Measurements from ENCODE around the gene SH3RF3. TPM values are rescaled to one million over a fixed set of nuclear protein-coding genes. Genes with fewer than 3 reads are reported as not detected.

SH3RF3 gene
- total RNA-seq, 3 donors from 2014 or later (not counting 1 experiment from before 2014, with no cell fraction given): 0.23 to 0.61 (median 0.34) TPM

- peaks cover 29% of the 10 kb centered on the region for H3K36me3 Mint-ChIP-seq
- peaks cover 5 to 11% of the 10 kb centered on the region in 2 donors for H3K4me1 Mint-ChIP-seq
These were observed 50.0 kb downstream of the SH3RF3 start for GRCh38 chr2:109178968-109179367.

GRCh38 chr2:109180786-109181185 is 51.8 kb downstream of the SH3RF3 start:
- peaks cover 0 to 50% of the 10 kb centered on the region in 2 donors for H3K27me3 Mint-ChIP-seq (ENCODE audit: low read depth in 2 of 2)
- 100% methylated on average over 2 of the region's 3 CpGs for WGBS (ENCODE audit: insufficient coverage)
- H3K27ac Mint-ChIP-seq: no peak overlapping the region
- no peak overlapping the region for H3K4me3 ChIP-seq (ENCODE audit: low read length)
- no peaks in the 10 kb centered on the region for H3K9me3 ChIP-seq (ENCODE audit: control insufficient read depth, insufficient read depth, low read length)
- peaks cover 21% of the 10 kb centered on the region for H3K36me3 Mint-ChIP-seq
- DNase-seq (no peak), ATAC-seq (no peak)
- no peaks in the 10 kb centered on the region for H3K4me1 ChIP-seq (ENCODE audit: control insufficient read depth, insufficient read depth, low read length)
- peaks cover 0 to 4% of the 10 kb centered on the region in 2 donors for H3K4me1 Mint-ChIP-seq
- peaks cover 2 to 5% of the 10 kb centered on the region in 2 donors for H3K9me3 Mint-ChIP-seq
- no peak for TF ChIP-seq CTCF (IDR thresholded peaks at IDR 0.05)
- no peaks in the 10 kb centered on the region for H3K36me3 ChIP-seq (ENCODE audit: control insufficient read depth, insufficient read depth, low read length)
- H3K27me3 ChIP-seq (ENCODE audit: control insufficient read depth, insufficient read depth, low read length): no peaks in the 10 kb centered on the region
- H3K27ac ChIP-seq (ENCODE audit: low read length): no peak overlapping the region
- H3K4me3 Mint-ChIP-seq: no peak overlapping the region
- intact Hi-C loops (cut with micrococcal nuclease): no loop called here

More at GRCh38 chr2:109178968-109179367, 50.0 kb downstream of the SH3RF3 start:
- H3K27ac ChIP-seq (ENCODE audit: low read length): no peak overlapping the region
- H3K9me3 ChIP-seq (ENCODE audit: control insufficient read depth, insufficient read depth, low read length): no peaks in the 10 kb centered on the region
- H3K27me3 ChIP-seq (ENCODE audit: control insufficient read depth, insufficient read depth, low read length): no peaks in the 10 kb centered on the region
- no peaks in the 10 kb centered on the region for H3K36me3 ChIP-seq (ENCODE audit: control insufficient read depth, insufficient read depth, low read length)
- no peak for ATAC-seq
- DNase-seq: no peak
- H3K27ac Mint-ChIP-seq: no peak overlapping the region
- H3K27me3 Mint-ChIP-seq (ENCODE audit: low read depth in 2 of 2): peaks cover 0 to 45% of the 10 kb centered on the region in 2 donors
- no peak for TF ChIP-seq CTCF (IDR thresholded peaks at IDR 0.05)
- 81% methylated on average over 3 of the region's 3 CpGs for WGBS (ENCODE audit: insufficient coverage)
- no peaks in the 10 kb centered on the region for H3K4me1 ChIP-seq (ENCODE audit: control insufficient read depth, insufficient read depth, low read length)
- intact Hi-C loops (cut with micrococcal nuclease): no loop called here
- no peak overlapping the region for H3K4me3 Mint-ChIP-seq
- H3K9me3 Mint-ChIP-seq: peaks cover 2 to 5% of the 10 kb centered on the region in 2 donors
- no peak overlapping the region for H3K4me3 ChIP-seq (ENCODE audit: low read length)

- H3K4me3 Mint-ChIP-seq: no peak overlapping the region
- Histone ChIP-seq H3K4me3 (ENCODE audit: low read length) (no peak overlapping the region), H3K4me1 (ENCODE audit: control insufficient read depth, insufficient read depth, low read length) (no peaks in the 10 kb centered on the region), H3K27me3 (ENCODE audit: control insufficient read depth, insufficient read depth, low read length) (no peaks in the 10 kb centered on the region), H3K36me3 (ENCODE audit: control insufficient read depth, insufficient read depth, low read length) (no peaks in the 10 kb centered on the region), H3K27ac (ENCODE audit: low read length) (no peak overlapping the region), H3K9me3 (ENCODE audit: control insufficient read depth, insufficient read depth, low read length) (no peaks in the 10 kb centered on the region)
- peaks cover 0 to 47% of the 10 kb centered on the region in 2 donors for H3K27me3 Mint-ChIP-seq (ENCODE audit: low read depth in 2 of 2)
- H3K9me3 Mint-ChIP-seq: peaks cover 2 to 5% of the 10 kb centered on the region in 2 donors
- peaks cover 0 to 4% of the 10 kb centered on the region in 2 donors for H3K4me1 Mint-ChIP-seq
- ATAC-seq (no peak), DNase-seq (no peak)
- 93% methylated on average over 2 of the region's 2 CpGs for WGBS (ENCODE audit: insufficient coverage)
- no peak for TF ChIP-seq CTCF (IDR thresholded peaks at IDR 0.05)
- peaks cover 19% of the 10 kb centered on the region for H3K36me3 Mint-ChIP-seq
- H3K27ac Mint-ChIP-seq: no peak overlapping the region
- intact Hi-C loops (cut with micrococcal nuclease): no loop called here
These were observed 53.4 kb downstream of the SH3RF3 start for GRCh38 chr2:109182426-109182825.

- ATAC-seq: no peak
- H3K36me3 Mint-ChIP-seq: peaks cover 19% of the 10 kb centered on the region
- Histone ChIP-seq H3K9me3 (ENCODE audit: control insufficient read depth, insufficient read depth, low read length) (no peaks in the 10 kb centered on the region), H3K36me3 (ENCODE audit: control insufficient read depth, insufficient read depth, low read length) (no peaks in the 10 kb centered on the region), H3K27me3 (ENCODE audit: control insufficient read depth, insufficient read depth, low read length) (no peaks in the 10 kb centered on the region), H3K4me3 (ENCODE audit: low read length) (no peak overlapping the region), H3K4me1 (ENCODE audit: control insufficient read depth, insufficient read depth, low read length) (no peaks in the 10 kb centered on the region), H3K27ac (ENCODE audit: low read length) (no peak overlapping the region)
- no peak for DNase-seq
- WGBS (ENCODE audit: insufficient coverage): 95% methylated on average over 4 of the region's 4 CpGs
- H3K4me3 Mint-ChIP-seq: no peak overlapping the region
- intact Hi-C loops (cut with micrococcal nuclease): no loop called here
- H3K27me3 Mint-ChIP-seq (ENCODE audit: low read depth in 2 of 2): peaks cover 0 to 40% of the 10 kb centered on the region in 2 donors
- peaks cover 2 to 3% of the 10 kb centered on the region in 2 donors for H3K9me3 Mint-ChIP-seq
- peaks cover 0 to 4% of the 10 kb centered on the region in 2 donors for H3K4me1 Mint-ChIP-seq
- no peak for TF ChIP-seq CTCF (IDR thresholded peaks at IDR 0.05)
- no peak overlapping the region for H3K27ac Mint-ChIP-seq
These were observed 54.9 kb downstream of the SH3RF3 start for GRCh38 chr2:109183871-109184270.
